ENCODE data around the gene TMEM88. TPM values are rescaled to one million over a fixed set of nuclear protein-coding genes. Genes with fewer than 3 reads are reported as not detected.

TMEM88 gene
- total and polyA plus RNA-seq, 2 of the 8 experiments (the other 6 are each of a cell fraction or from before 2014, with no cell fraction given): 0.69 to 8.8 TPM

- TF ChIP-seq RBBP5 (IDR thresholded peaks at IDR 0.05; ENCODE audit: borderline replicate concordance, low read depth, low read length): no peak
- TF ChIP-seq SP4 (IDR thresholded peaks at IDR 0.05; ENCODE audit: low read length): peak; percentile 27; the same call in 1 of the 2 replicates
- TF ChIP-seq TBP (IDR thresholded peaks at IDR 0.05; ENCODE audit: low read depth, low read length): no peak
- TF ChIP-seq ATF3 (IDR thresholded peaks at IDR 0.05; ENCODE audit: insufficient read depth, low read depth, low read length): no peak
- no peak for TF ChIP-seq RFX5 (IDR thresholded peaks at IDR 0.05; ENCODE audit: borderline replicate concordance, low read depth, low read length)
- TF ChIP-seq POU5F1 (IDR thresholded peaks at IDR 0.05; ENCODE audit: low read depth, low read length): no peak
- peak; percentile 2; the same call in 1 of the 2 replicates for TF ChIP-seq PHF8 (conservative IDR thresholded peaks at IDR 0.05; ENCODE audit: low read depth, low read length)
- TF ChIP-seq MAFK (IDR thresholded peaks at IDR 0.05; ENCODE audit: low read depth, low read length): no peak
- TF ChIP-seq POLR2AphosphoS5 (IDR thresholded peaks at IDR 0.05; ENCODE audit: low read depth, low read length): no peak
- TF ChIP-seq CTBP2 (IDR thresholded peaks at IDR 0.05; ENCODE audit: borderline replicate concordance, insufficient read depth, insufficient read length, low read length): peak; percentile 74
- no peak for TF ChIP-seq EGR1 (IDR thresholded peaks at IDR 0.05; ENCODE audit: borderline replicate concordance, low read depth, low read length)
- no peak for TF ChIP-seq E2F6 (IDR thresholded peaks at IDR 0.05)
- TF ChIP-seq CHD1 (IDR thresholded peaks at IDR 0.05; ENCODE audit: low read depth, low read length): no peak
- no peak for TF ChIP-seq CHD2 (IDR thresholded peaks at IDR 0.05; ENCODE audit: low read length)
- no peak for TF ChIP-seq YY1 (IDR thresholded peaks at IDR 0.05; ENCODE audit: low read depth, low read length)
- no peak for TF ChIP-seq SRF (IDR thresholded peaks at IDR 0.05; ENCODE audit: low read depth, low read length)
- TF ChIP-seq RAD21 (IDR thresholded peaks at IDR 0.05 in 1 of 2, conservative IDR thresholded peaks at IDR 0.05 in 1 of 2; ENCODE audit: low read depth in 2 of 2, low read length in 2 of 2): no peak
- TF ChIP-seq CTCF (IDR thresholded peaks at IDR 0.05; ENCODE audit: control extremely low read depth in 1 of 3, insufficient read depth in 1 of 3, low read depth in 1 of 3, low read length in 3 of 3): no peak
- no peak for TF ChIP-seq ZNF274 (IDR thresholded peaks at IDR 0.05; ENCODE audit: borderline replicate concordance, extremely low read depth, low read length)
- TF ChIP-seq JUN (IDR thresholded peaks at IDR 0.05; ENCODE audit: low read depth, low read length): no peak
- peak; percentile 15 for TF ChIP-seq EZH2 (IDR thresholded peaks at IDR 0.05; ENCODE audit: low read depth, low read length, severe bottlenecking)
Observed at GRCh38 chr17:7843536-7844291, 11.2 kb upstream of the TMEM88 start (continued).
